ENCODE measurements around the gene FOXJ3. TPM values are rescaled to one million over a fixed set of nuclear protein-coding genes. Genes with fewer than 3 reads are reported as not detected.
"Not testable (repeated sequence)": the region's sequence is repeated elsewhere in the genome, so short reads cannot be mapped to it uniquely, and the experiment has no call there.

The FOXJ3 gene
- total and polyA plus RNA-seq, 2 of the 4 experiments (the other 2 are of a cell fraction), result 16.7 to 30.5 TPM

DNA sequence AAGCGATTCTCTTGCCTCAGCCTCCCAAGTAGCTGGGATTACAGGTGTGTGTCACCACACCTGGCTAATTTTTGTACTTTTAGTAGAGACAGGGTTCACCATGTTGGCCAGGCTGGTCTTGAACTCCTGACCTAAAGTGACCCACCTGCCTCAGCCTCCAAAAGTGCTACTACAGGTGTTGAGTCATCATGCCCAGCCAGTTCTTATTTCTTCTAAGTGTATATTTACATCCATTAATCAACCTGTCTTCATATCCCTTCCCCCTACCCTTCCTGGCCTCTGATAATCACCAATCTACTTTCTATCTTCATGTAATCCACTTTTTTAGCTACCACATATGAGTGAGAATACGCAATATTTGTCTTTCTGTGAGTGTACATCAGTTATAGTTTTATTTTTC lies 128.1 kb downstream of the FOXJ3 start:
- ATAC-seq (ENCODE audit: low read depth); in situ Hi-C loops (cut with MboI; ENCODE audit: low sequenced_read_pairs); H4K8ac ChIP-seq (ENCODE audit: low read depth in 2 of 2, low read length in 2 of 2); H2BK20ac ChIP-seq (ENCODE audit: low read depth, low read length); H3K36me3 ChIP-seq (ENCODE audit: control insufficient read depth, insufficient read depth, low read length); H2BK120ac ChIP-seq (ENCODE audit: low read depth, low read length); BruUV-seq (replicated peaks); H3K56ac ChIP-seq (ENCODE audit: extremely low read depth, insufficient read depth, low read length); H3K23ac ChIP-seq (ENCODE audit: low read depth, low read length); POLR2A ChIA-PET (ENCODE audit: unreplicated experiment); H2BK15ac ChIP-seq (ENCODE audit: low read depth, low read length); H3K4me2 ChIP-seq (ENCODE audit: low read depth, low read length); H3K27ac ChIP-seq (ENCODE audit: insufficient read depth, low read length); dilution Hi-C loops (cut with HindIII; ENCODE audit: low sequenced_read_pairs, unreplicated experiment); H3K9me3 ChIP-seq (ENCODE audit: control insufficient read depth, insufficient read depth, low read length); H3K27me3 ChIP-seq (ENCODE audit: control insufficient read depth, insufficient read depth, low read length); H3K4me3 ChIP-seq (ENCODE audit: insufficient read depth, low read depth, low read length); H4K5ac ChIP-seq (ENCODE audit: low read depth, low read length); DNase-seq; H2AFZ ChIP-seq (replicated peaks; ENCODE audit: low read length, poor library complexity); H2AK5ac ChIP-seq (ENCODE audit: low read depth, low read length); CTCF ChIA-PET; H4K91ac ChIP-seq (ENCODE audit: insufficient read depth, low read depth, low read length); H2BK5ac ChIP-seq (ENCODE audit: low read depth, low read length, poor library complexity, severe bottlenecking); intact Hi-C loops (cut with micrococcal nuclease); H3K4ac ChIP-seq (ENCODE audit: low read depth, low read length); H3K4me1 ChIP-seq (ENCODE audit: control insufficient read depth, insufficient read depth, low read length); H3K14ac ChIP-seq (replicated peaks; ENCODE audit: low read depth, low read length); H3K9ac ChIP-seq (ENCODE audit: low read depth, low read length); H2AK9ac ChIP-seq (replicated peaks; ENCODE audit: low read depth, low read length, poor library complexity); H3K18ac ChIP-seq (ENCODE audit: low read depth, low read length): not testable (repeated sequence)
- peaks cover 23% of the 10 kb centered on the region for H4K20me1 ChIP-seq (ENCODE audit: insufficient read depth, low read length)
- no CpG with 5 or more reads among the region's 2 CpGs for WGBS, 2 experiments (ENCODE audit: extremely low coverage in 2 of 2, insufficient read length in 1 of 2)
- H3K9me1 ChIP-seq (ENCODE audit: insufficient read depth, low read length), result peaks cover 10% of the 10 kb centered on the region
- peaks cover 21 to 45% of the 10 kb centered on the region in 2 experiments for H3K79me1 ChIP-seq (ENCODE audit: low read depth in 1 of 2, low read length in 2 of 2)

Data from IMR-90 (cell line).